Peyer's patch (tissue), 4 donors: ENCODE results near the gene ZBTB7B. TPM values are rescaled to one million over a fixed set of nuclear protein-coding genes. Genes with fewer than 3 reads are reported as not detected.
A peak's percentile ranks its signal among the peaks of the same experiment; 100 is the strongest.

Source experiments
- DNase-seq, 3 donors: peaks; one replicate each; pipeline ENCODE4 v3.0.0-alpha.2; 2017 to 2019
- H3K27ac ChIP-seq, 4 donors: fragments of 200-600 bp; sonication (generic); one replicate each; pipeline ENCODE4 v1.5.1; 2016 to 2019
- H3K27me3 ChIP-seq, 2 donors: fragments of 200-600 bp; sonication (generic); one replicate each; pipeline ENCODE4 v1.5.1; 2019
- H3K36me3 ChIP-seq, 3 donors: fragments of 200-600 bp; sonication (generic); one replicate each; pipeline ENCODE4 v1.5.1; 2016 to 2019
- H3K4me1 ChIP-seq, 4 donors: fragments of 200-600 bp; sonication (generic); one replicate each; pipeline ENCODE4 v1.5.1; 2016 to 2019
- H3K4me3 ChIP-seq, 4 donors: fragments of 200-600 bp; sonication (generic); 1 replicate in 3 of 4; 2 replicates in 1 of 4; pipeline ENCODE4 v1.5.1; 2016 to 2019; ENCODE audit warnings: mild to moderate bottlenecking in 1 of 4
- H3K9me3 ChIP-seq, 4 donors: fragments of 200-600 bp; sonication (generic); one replicate each; pipeline ENCODE4 v1.5.1; 2016 to 2019; ENCODE audit warnings: mild to moderate bottlenecking in 1 of 4
- CTCF ChIP-seq, 6 experiments: fragments of 450-650 bp in 4 of 6; fragments of 200-600 bp in 2 of 6; sonication (generic) in 1 of 6; IDR thresholded peaks; one replicate each; pipeline ENCODE4 v1.5.1; 2017 to 2019; ENCODE audit warnings: antibody characterized with exemption in 6 of 6, mild to moderate bottlenecking in 3 of 6, moderate library complexity in 1 of 6
- POLR2A ChIP-seq, 2 donors: fragments of 450-650 bp; IDR thresholded peaks; one replicate each; pipeline ENCODE4 v1.5.1; 2017; ENCODE audit warnings: antibody characterized with exemption in 2 of 2, mild to moderate bottlenecking in 2 of 2, moderate library complexity in 2 of 2
- total RNA-seq, 4 donors: library from RNA; depleted of rRNA; stranded (reverse); fragments of >200 nt; gene quantifications; one replicate each; pipeline ENCODE4 v1.1.0, GENCODE V29; 2016

ZBTB7B gene
- total RNA-seq, 4 donors from 2014 or later = 35.5 to 412 (median 346) TPM

- H3K9me3 ChIP-seq = no peaks in the 10 kb centered on the region
- TF ChIP-seq CTCF (IDR thresholded peaks at IDR 0.05) = no peak
- TF ChIP-seq POLR2A (IDR thresholded peaks at IDR 0.05) = peak; percentile 45 to 81
- peak overlapping the region; percentile 94 to 99 (median 96) for H3K27ac ChIP-seq
- H3K36me3 ChIP-seq = peaks cover 0 to 36% (median 0%) of the 10 kb centered on the region in 3 donors
- H3K27me3 ChIP-seq = no peaks in the 10 kb centered on the region
- H3K4me1 ChIP-seq = peaks cover 3 to 79% (median 46%) of the 10 kb centered on the region in 4 donors
- DNase-seq = peak; percentile 25 to 88 (median 85)
- peak overlapping the region in 2 of 4 donors; percentile 55 to 63 for H3K4me3 ChIP-seq
Observed at GRCh38 chr1:155012026-155012546, 9.5 kb downstream of the ZBTB7B start.

GRCh38 chr1:155012776-155013602, 10.4 kb downstream of the ZBTB7B start:
- Histone ChIP-seq H3K4me1 (peaks cover 3 to 76% (median 50%) of the 10 kb centered on the region in 4 donors), H3K9me3 (no peaks in the 10 kb centered on the region), H3K27me3 (no peaks in the 10 kb centered on the region), H3K36me3 (peaks cover 0 to 41% (median 0%) of the 10 kb centered on the region in 3 donors), H3K27ac (peak overlapping the region; percentile 94 to 99 (median 96)), H3K4me3 (peak overlapping the region in 2 of 4 donors; percentile 35 to 63)
- DNase-seq = no peak
- TF ChIP-seq CTCF (IDR thresholded peaks at IDR 0.05) (no peak), POLR2A (IDR thresholded peaks at IDR 0.05) (no peak)

DNA sequence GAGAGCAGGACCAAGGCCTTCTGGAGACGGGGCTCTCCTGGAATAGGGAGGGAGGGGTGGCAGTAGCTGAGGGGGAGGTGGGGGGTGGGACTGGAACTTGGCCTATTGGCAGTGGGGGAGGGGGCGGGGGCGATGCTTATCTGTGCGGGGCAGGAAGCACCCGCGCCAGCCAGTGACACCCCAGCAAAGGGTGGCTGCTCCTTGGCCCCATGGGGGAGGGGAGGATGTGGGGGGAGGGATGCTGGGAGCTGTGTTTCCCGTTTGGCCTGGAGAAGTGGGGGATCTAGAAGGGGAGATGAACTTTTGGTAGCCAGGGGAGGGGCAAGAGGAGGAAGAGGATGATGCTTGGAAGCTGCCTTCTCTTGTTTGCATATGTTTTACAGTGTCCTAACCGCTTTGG, 11.0 kb downstream of the ZBTB7B start:
- peaks cover 0 to 47% (median 0%) of the 10 kb centered on the region in 3 donors for H3K36me3 ChIP-seq
- DNase-seq = peak; percentile 64 to 74 (median 70)
- H3K4me1 ChIP-seq = peaks cover 3 to 82% (median 53%) of the 10 kb centered on the region in 4 donors

GRCh38 chr1:155014709-155015508, 12.3 kb downstream of the ZBTB7B start:
- Histone ChIP-seq H3K4me3 (no peak overlapping the region), H3K4me1 (peaks cover 3 to 81% (median 50%) of the 10 kb centered on the region in 4 donors), H3K9me3 (no peaks in the 10 kb centered on the region), H3K27ac (peak overlapping the region; percentile 94 to 99 (median 96)), H3K36me3 (peaks cover 0 to 42% (median 0%) of the 10 kb centered on the region in 3 donors), H3K27me3 (no peaks in the 10 kb centered on the region)
- TF ChIP-seq CTCF (IDR thresholded peaks at IDR 0.05) = no peak
- TF ChIP-seq POLR2A (IDR thresholded peaks at IDR 0.05) = no peak
- DNase-seq = peak in 1 of 3 donors; percentile 51

More for the DNA sequence above, 11.0 kb downstream of the ZBTB7B start:
- H3K27ac ChIP-seq = peak overlapping the region; percentile 94 to 99 (median 96)
- H3K9me3 ChIP-seq = no peaks in the 10 kb centered on the region
- TF ChIP-seq CTCF (IDR thresholded peaks at IDR 0.05) = no peak
- no peak for TF ChIP-seq POLR2A (IDR thresholded peaks at IDR 0.05)
- H3K4me3 ChIP-seq = peak overlapping the region in 1 of 4 donors; percentile 35
- H3K27me3 ChIP-seq = no peaks in the 10 kb centered on the region

DNA sequence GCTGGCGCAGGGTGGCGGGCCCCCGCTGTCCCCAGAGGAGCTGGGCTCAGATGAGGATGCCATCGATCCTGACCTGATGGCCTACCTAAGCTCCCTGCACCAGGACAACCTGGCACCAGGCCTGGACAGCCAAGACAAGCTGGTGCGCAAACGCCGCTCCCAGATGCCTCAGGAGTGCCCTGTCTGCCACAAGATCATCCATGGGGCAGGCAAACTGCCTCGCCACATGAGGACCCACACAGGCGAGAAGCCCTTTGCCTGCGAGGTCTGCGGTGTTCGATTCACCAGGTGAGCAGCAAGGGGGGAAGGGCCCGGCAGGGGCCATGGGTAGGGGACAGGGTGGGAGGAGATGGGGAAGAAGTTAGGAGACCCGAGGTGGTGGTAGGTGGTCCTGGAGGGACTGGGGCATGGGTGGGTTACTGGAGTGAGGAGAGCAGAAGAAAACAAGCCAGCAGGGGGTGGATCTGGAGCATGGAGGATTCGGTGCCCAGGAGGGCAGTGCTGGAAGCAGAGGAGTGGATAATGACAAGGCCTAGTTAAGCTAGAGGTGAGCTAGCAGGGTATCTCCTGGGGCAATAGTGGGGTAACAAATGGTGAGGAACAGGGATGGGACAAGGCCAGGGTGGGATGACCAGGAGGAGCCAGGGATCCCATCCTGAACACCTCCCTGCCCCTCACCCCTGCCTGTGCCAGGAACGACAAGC, 13.1 kb downstream of the ZBTB7B start:
- Histone ChIP-seq H3K27me3 (no peaks in the 10 kb centered on the region), H3K9me3 (no peaks in the 10 kb centered on the region), H3K4me1 (peaks cover 3 to 74% (median 44%) of the 10 kb centered on the region in 4 donors), H3K36me3 (peaks cover 0 to 42% (median 0%) of the 10 kb centered on the region in 3 donors), H3K4me3 (no peak overlapping the region), H3K27ac (peak overlapping the region; percentile 85 to 99 (median 92))
- peak in 1 of 3 donors; percentile 61 for DNase-seq
- no peak for TF ChIP-seq POLR2A (IDR thresholded peaks at IDR 0.05)
- no peak for TF ChIP-seq CTCF (IDR thresholded peaks at IDR 0.05)
